Measurements from ENCODE around the gene SLC39A9. TPM values are rescaled to one million over a fixed set of nuclear protein-coding genes. Genes with fewer than 3 reads are reported as not detected.
"Not testable (repeated sequence)": the region's sequence is repeated elsewhere in the genome, so short reads cannot be mapped to it uniquely, and the experiment has no call there.

SLC39A9 gene
- total RNA-seq, 4 donors from 2014 or later, result 64.9 to 101 (median 81.3) TPM

GRCh38 chr14:69404883-69405282 is 6.4 kb downstream of the SLC39A9 start:
- WGBS, 2 donors, result 95 to 98% methylated on average over 5 of the region's 5 CpGs
- no peaks in the 10 kb centered on the region for H3K36me3 ChIP-seq
- intact Hi-C loops (cut with DNase I), result no loop called here

GRCh38 chr14:69405762-69406161 is 7.3 kb downstream of the SLC39A9 start:
- DNase-seq, result no peak
- H3K27me3 ChIP-seq, result no peaks in the 10 kb centered on the region
- H3K36me3 ChIP-seq, result no peaks in the 10 kb centered on the region
- intact Hi-C loops (cut with DNase I), result no loop called here
- no peak overlapping the region for H3K4me3 ChIP-seq (replicated peaks in 1 of 3)
- H3K27ac ChIP-seq, result no peak overlapping the region
- H3K9me3 ChIP-seq, result no peaks in the 10 kb centered on the region
- TF ChIP-seq POLR2A (IDR thresholded peaks at IDR 0.05) (no peak), CTCF (IDR thresholded peaks at IDR 0.05) (no peak)
- H3K4me1 ChIP-seq, result peaks cover 12 to 17% of the 10 kb centered on the region in 2 donors

More at GRCh38 chr14:69404883-69405282, 6.4 kb downstream of the SLC39A9 start:
- H3K27ac ChIP-seq, result no peak overlapping the region
- no peaks in the 10 kb centered on the region for H3K27me3 ChIP-seq
- no peaks in the 10 kb centered on the region for H3K9me3 ChIP-seq
- H3K4me1 ChIP-seq, result peaks cover 20 to 23% of the 10 kb centered on the region in 2 donors
- TF ChIP-seq CTCF (IDR thresholded peaks at IDR 0.05), result no peak
- TF ChIP-seq POLR2A (IDR thresholded peaks at IDR 0.05), result no peak
- DNase-seq, result no peak
- no peak overlapping the region for H3K4me3 ChIP-seq (replicated peaks in 1 of 3)

GRCh38 chr14:69408331-69408960 is 10.0 kb downstream of the SLC39A9 start:
- no peak for DNase-seq
- H3K4me1 ChIP-seq, result no peaks in the 10 kb centered on the region
- no peak overlapping the region for H3K4me3 ChIP-seq (replicated peaks in 1 of 3)
- intact Hi-C loops (cut with DNase I), result no loop called here
- no peaks in the 10 kb centered on the region for H3K27me3 ChIP-seq
- TF ChIP-seq POLR2A (IDR thresholded peaks at IDR 0.05) (no peak), CTCF (IDR thresholded peaks at IDR 0.05) (no peak)
- no peaks in the 10 kb centered on the region for H3K36me3 ChIP-seq
- no peak overlapping the region for H3K27ac ChIP-seq
- no peaks in the 10 kb centered on the region for H3K9me3 ChIP-seq
- 83 to 84% methylated on average over 2 of the region's 2 CpGs for WGBS, 2 donors

- no peaks in the 10 kb centered on the region for H3K36me3 ChIP-seq
- 90 to 94% methylated on average over 2 of the region's 2 CpGs for WGBS, 2 donors
- intact Hi-C loops (cut with DNase I), result no loop called here
- H3K27me3 ChIP-seq, result no peaks in the 10 kb centered on the region
- DNase-seq, result no peak
- TF ChIP-seq CTCF (IDR thresholded peaks at IDR 0.05), result no peak
- TF ChIP-seq POLR2A (IDR thresholded peaks at IDR 0.05), result no peak
- no peak overlapping the region for H3K4me3 ChIP-seq (replicated peaks in 1 of 3)
- no peaks in the 10 kb centered on the region for H3K9me3 ChIP-seq
- H3K4me1 ChIP-seq, result no peaks in the 10 kb centered on the region
- no peak overlapping the region for H3K27ac ChIP-seq
These were observed 15.0 kb downstream of the SLC39A9 start for GRCh38 chr14:69413483-69413882.

GRCh38 chr14:69416087-69416486 is 17.6 kb downstream of the SLC39A9 start:
- H3K9me3 ChIP-seq; H3K36me3 ChIP-seq; intact Hi-C loops (cut with DNase I); H3K4me3 ChIP-seq (replicated peaks in 1 of 3); H3K27me3 ChIP-seq; H3K27ac ChIP-seq; DNase-seq; H3K4me1 ChIP-seq: not testable (repeated sequence)
- WGBS, 2 donors, result 97 to 99% methylated on average over 4 of the region's 4 CpGs
